GM10266 (cell line): ENCODE results near the gene TAS1R2.
"Not testable (repeated sequence)": the region's sequence is repeated elsewhere in the genome, so short reads cannot be mapped to it uniquely, and the experiment has no call there.

Source experiments
- DNase-seq: peaks from one replicate; pipeline ENCODE4 v3.0.0; 2012; ENCODE audit errors: extremely low spot score
- CTCF ChIP-seq: IDR thresholded peaks from 2 replicates; pipeline ENCODE4 v1.5.1; 2012; ENCODE audit warnings: mild to moderate bottlenecking, low read depth; ENCODE audit not compliant: control insufficient read depth, insufficient read depth; ENCODE audit errors: missing control alignments

Gene TAS1R2

GRCh38 chr1:18901147-18901951, 41.9 kb upstream of the TAS1R2 start:
- no peak for DNase-seq
- TF ChIP-seq CTCF = no peak

- no peak for TF ChIP-seq CTCF
- DNase-seq = no peak
These were observed 40.9 kb upstream of the TAS1R2 start for GRCh38 chr1:18900303-18900841.

- no peak for TF ChIP-seq CTCF
- no peak for DNase-seq
These were observed 40.0 kb upstream of the TAS1R2 start for GRCh38 chr1:18899363-18900049.

GRCh38 chr1:18898567-18898966, 39.1 kb upstream of the TAS1R2 start:
- no peak for DNase-seq
- no peak for TF ChIP-seq CTCF

GRCh38 chr1:18895317-18895716, 35.9 kb upstream of the TAS1R2 start:
- no peak for TF ChIP-seq CTCF

GRCh38 chr1:18893120-18893519, 33.7 kb upstream of the TAS1R2 start:
- no peak for TF ChIP-seq CTCF
- DNase-seq = no peak

More at GRCh38 chr1:18895317-18895716, 35.9 kb upstream of the TAS1R2 start:
- DNase-seq = no peak

- not testable (repeated sequence) for DNase-seq
These were observed 32.4 kb upstream of the TAS1R2 start for GRCh38 chr1:18891858-18892257.
